Natural killer cell (primary cell): ENCODE results near the gene AURKAIP1. TPM values are rescaled to one million over a fixed set of nuclear protein-coding genes. Genes with fewer than 3 reads are reported as not detected.

Experiments
- ATAC-seq, 3 donors: fragments of 150-1000 bp in 2 of 3; fragments of 200-7000 bp in 1 of 3; cut with Tn5 transposase; 1 replicate in 1 of 3; 2 replicates in 2 of 3; pipeline ENCODE4 v1.10.0; 2021; ENCODE audit warnings: mild to moderate bottlenecking in 2 of 3, moderate library complexity in 2 of 3
- DNase-seq, 2 donors: peaks; one replicate each; pipeline versions ENCODE4 v3.0.0 to v3.0.0-alpha.2; 2013 to 2021; ENCODE audit warnings: mixed read lengths in 1 of 2
- H3K27ac ChIP-seq: one replicate; pipeline ENCODE4 v1.5.1; 2013; ENCODE audit warnings: mild to moderate bottlenecking, low read length
- H3K27me3 ChIP-seq: one replicate; pipeline ENCODE4 v1.6.1; 2013; ENCODE audit warnings: low read length; ENCODE audit not compliant: control insufficient read depth, insufficient read depth
- H3K36me3 ChIP-seq: one replicate; pipeline ENCODE4 v1.6.1; 2013; ENCODE audit warnings: low read length; ENCODE audit not compliant: control insufficient read depth, insufficient read depth
- H3K4me1 ChIP-seq: one replicate; pipeline ENCODE4 v1.6.1; 2013; ENCODE audit warnings: low read length; ENCODE audit not compliant: control insufficient read depth, insufficient read depth
- H3K4me3 ChIP-seq: one replicate; pipeline ENCODE4 v1.5.1; 2013; ENCODE audit warnings: low read length
- H3K9me3 ChIP-seq: one replicate; pipeline ENCODE4 v1.6.1; 2013; ENCODE audit warnings: low read length; ENCODE audit not compliant: control insufficient read depth, insufficient read depth
- H3K27ac Mint-ChIP-seq, 2 donors: one replicate each; pipeline ENCODE4 v1.8.0; 2022; ENCODE audit warnings: mild to moderate bottlenecking in 2 of 2, mixed read lengths in 2 of 2, moderate library complexity in 1 of 2
- H3K27me3 Mint-ChIP-seq, 2 donors: one replicate each; pipeline ENCODE4 v1.8.0; 2022; ENCODE audit warnings: low read depth in 2 of 2, mixed read lengths in 2 of 2
- H3K36me3 Mint-ChIP-seq: one replicate; pipeline ENCODE4 v1.8.0; 2022; ENCODE audit warnings: mixed read lengths
- H3K4me1 Mint-ChIP-seq, 2 donors: one replicate each; pipeline ENCODE4 v1.8.0; 2022; ENCODE audit warnings: mixed read lengths in 2 of 2
- H3K4me3 Mint-ChIP-seq: one replicate; pipeline ENCODE4 v1.8.0; 2022; ENCODE audit warnings: mild to moderate bottlenecking, moderate library complexity, mixed read lengths
- H3K9me3 Mint-ChIP-seq, 2 donors: one replicate each; pipeline ENCODE4 v1.8.0; 2022; ENCODE audit warnings: mixed read lengths in 2 of 2
- WGBS: methylation state at CpG from one replicate; pipeline ENCODE4 v1.1.7; 2013; ENCODE audit warnings: missing lambda C conversion rate; ENCODE audit not compliant: insufficient coverage; 5-methylcytosine and 5-hydroxymethylcytosine counted together
- intact Hi-C: fragments of 100-400 bp; cut with micrococcal nuclease; formaldehyde crosslinking; loops from one replicate; pipeline ENCODE4 v1.14.2; 2022
- total RNA-seq, 4 donors: library from RNA; stranded (reverse); fragments of 120-200 nt in 1 of 4; gene quantifications; one replicate each; pipeline versions ENCODE4 v1.2.3 to v1.2.4, GENCODE V29; 2013 to 2022
- TF ChIP-seq, protein P1 (sequence below): fragments of 200-600 bp; IDR thresholded peaks from one replicate; pipeline ENCODE4 v1.8.0; 2022; ENCODE audit warnings: antibody characterized with exemption

Gene AURKAIP1
- total RNA-seq, 3 donors from 2014 or later (not counting 1 experiment from before 2014, with no cell fraction given) = 60.0 to 76.3 (median 64.6) TPM

- Histone ChIP-seq H3K4me1 (peaks cover 27% of the 10 kb centered on the region), H3K9me3 (no peaks in the 10 kb centered on the region), H3K27me3 (peaks cover 15% of the 10 kb centered on the region), H3K27ac (no peak overlapping the region), H3K4me3 (peak overlapping the region; percentile 47), H3K36me3 (no peaks in the 10 kb centered on the region)
- peaks cover 0 to 32% of the 10 kb centered on the region in 2 donors for H3K4me1 Mint-ChIP-seq
- DNase-seq (peak in 1 of 2 donors; percentile 31), ATAC-seq (peak; percentile 39 to 45 (median 45))
- H3K36me3 Mint-ChIP-seq = no peaks in the 10 kb centered on the region
- no peaks in the 10 kb centered on the region for H3K9me3 Mint-ChIP-seq
- TF ChIP-seq, protein P1, sequence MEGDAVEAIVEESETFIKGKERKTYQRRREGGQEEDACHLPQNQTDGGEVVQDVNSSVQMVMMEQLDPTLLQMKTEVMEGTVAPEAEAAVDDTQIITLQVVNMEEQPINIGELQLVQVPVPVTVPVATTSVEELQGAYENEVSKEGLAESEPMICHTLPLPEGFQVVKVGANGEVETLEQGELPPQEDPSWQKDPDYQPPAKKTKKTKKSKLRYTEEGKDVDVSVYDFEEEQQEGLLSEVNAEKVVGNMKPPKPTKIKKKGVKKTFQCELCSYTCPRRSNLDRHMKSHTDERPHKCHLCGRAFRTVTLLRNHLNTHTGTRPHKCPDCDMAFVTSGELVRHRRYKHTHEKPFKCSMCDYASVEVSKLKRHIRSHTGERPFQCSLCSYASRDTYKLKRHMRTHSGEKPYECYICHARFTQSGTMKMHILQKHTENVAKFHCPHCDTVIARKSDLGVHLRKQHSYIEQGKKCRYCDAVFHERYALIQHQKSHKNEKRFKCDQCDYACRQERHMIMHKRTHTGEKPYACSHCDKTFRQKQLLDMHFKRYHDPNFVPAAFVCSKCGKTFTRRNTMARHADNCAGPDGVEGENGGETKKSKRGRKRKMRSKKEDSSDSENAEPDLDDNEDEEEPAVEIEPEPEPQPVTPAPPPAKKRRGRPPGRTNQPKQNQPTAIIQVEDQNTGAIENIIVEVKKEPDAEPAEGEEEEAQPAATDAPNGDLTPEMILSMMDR = no peak
- H3K27me3 Mint-ChIP-seq = peaks cover 0 to 3% of the 10 kb centered on the region in 2 donors
- intact Hi-C loops = no loop called here
- WGBS = under 1% methylated on average over 109 of the region's 109 CpGs
- H3K27ac Mint-ChIP-seq = peak overlapping the region in 1 of 2 donors; percentile 53
- H3K4me3 Mint-ChIP-seq = peak overlapping the region; percentile 79
Measured at GRCh38 chr1:1348420-1349255, 26.4 kb downstream of the AURKAIP1 start.

GRCh38 chr1:1347663-1348419 lies 27.2 kb downstream of the AURKAIP1 start:
- Mint-ChIP-seq H3K36me3 (no peaks in the 10 kb centered on the region), H3K4me1 (peaks cover 0 to 35% of the 10 kb centered on the region in 2 donors), H3K4me3 (peak overlapping the region; percentile 76), H3K9me3 (no peaks in the 10 kb centered on the region), H3K27me3 (peaks cover 0 to 3% of the 10 kb centered on the region in 2 donors), H3K27ac (peak overlapping the region in 1 of 2 donors; percentile 53)
- intact Hi-C loops = no loop called here
- Histone ChIP-seq H3K4me3 (peak overlapping the region; percentile 17), H3K27me3 (peaks cover 7% of the 10 kb centered on the region), H3K27ac (no peak overlapping the region), H3K9me3 (no peaks in the 10 kb centered on the region), H3K4me1 (peaks cover 23% of the 10 kb centered on the region), H3K36me3 (no peaks in the 10 kb centered on the region)
- TF ChIP-seq, protein P1 = no peak
- DNase-seq (no peak), ATAC-seq (no peak)
- 76% methylated on average over 26 of the region's 26 CpGs for WGBS

- Mint-ChIP-seq H3K27me3 (no peaks in the 10 kb centered on the region), H3K27ac (peak overlapping the region in 1 of 2 donors; percentile 38), H3K4me3 (peak overlapping the region; percentile 76), H3K36me3 (no peaks in the 10 kb centered on the region), H3K4me1 (peaks cover 0 to 28% of the 10 kb centered on the region in 2 donors), H3K9me3 (no peaks in the 10 kb centered on the region)
- Histone ChIP-seq H3K4me3 (no peak overlapping the region), H3K9me3 (no peaks in the 10 kb centered on the region), H3K4me1 (peaks cover 18% of the 10 kb centered on the region), H3K27me3 (peaks cover 3% of the 10 kb centered on the region), H3K36me3 (no peaks in the 10 kb centered on the region), H3K27ac (no peak overlapping the region)
- 94% methylated on average over 10 of the region's 10 CpGs for WGBS
- no peak for DNase-seq
- TF ChIP-seq, protein P1 = no peak
- intact Hi-C loops = no loop called here
- no peak for ATAC-seq
Measured at GRCh38 chr1:1347026-1347595, 27.9 kb downstream of the AURKAIP1 start.
